CD4-positive, alpha-beta T cell treated with Interleukin-17A for 4 hours (primary cell): ENCODE measurements around the gene S100A2.
"Not testable (repeated sequence)": the region's sequence is repeated elsewhere in the genome, so short reads cannot be mapped to it uniquely, and the experiment has no call there.

Experiments
- DNase-seq: peaks from one replicate; pipeline ENCODE4 v3.0.0-alpha.2; 2020; ENCODE audit warnings: mixed read lengths

S100A2 gene

DNA sequence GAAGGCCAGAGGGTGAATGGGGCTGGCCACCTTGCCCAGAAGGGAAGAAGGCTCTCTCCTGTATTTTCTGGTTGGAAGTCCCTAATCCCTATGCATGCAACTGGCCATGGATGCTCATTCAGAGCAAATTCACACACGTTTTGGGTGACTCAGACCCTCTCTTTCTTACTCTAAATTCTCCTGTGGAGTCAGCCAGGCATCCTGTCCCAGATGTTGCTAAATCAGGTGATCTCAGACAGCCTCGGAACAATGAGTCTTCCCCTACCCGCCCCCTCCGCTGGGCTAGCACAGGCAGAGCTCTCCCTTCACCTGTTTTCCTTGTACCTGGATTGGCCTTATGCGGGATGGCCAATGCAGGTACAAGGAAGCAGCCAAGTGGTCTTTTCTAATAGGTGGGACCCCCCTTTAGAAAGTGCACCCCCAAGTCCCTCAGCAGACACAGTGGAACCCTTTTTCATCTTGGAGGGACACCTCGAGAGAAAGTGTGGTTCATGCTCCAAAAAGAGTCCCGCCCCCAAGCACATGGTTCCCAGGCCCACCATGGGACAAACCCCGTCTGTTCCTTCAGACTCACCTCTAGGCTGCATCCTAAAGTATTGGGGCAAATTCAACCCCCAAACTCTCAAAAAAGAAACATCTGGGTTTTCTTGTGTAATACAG lies 38.5 kb downstream of the S100A2 start:
- DNase-seq, result no peak

DNA sequence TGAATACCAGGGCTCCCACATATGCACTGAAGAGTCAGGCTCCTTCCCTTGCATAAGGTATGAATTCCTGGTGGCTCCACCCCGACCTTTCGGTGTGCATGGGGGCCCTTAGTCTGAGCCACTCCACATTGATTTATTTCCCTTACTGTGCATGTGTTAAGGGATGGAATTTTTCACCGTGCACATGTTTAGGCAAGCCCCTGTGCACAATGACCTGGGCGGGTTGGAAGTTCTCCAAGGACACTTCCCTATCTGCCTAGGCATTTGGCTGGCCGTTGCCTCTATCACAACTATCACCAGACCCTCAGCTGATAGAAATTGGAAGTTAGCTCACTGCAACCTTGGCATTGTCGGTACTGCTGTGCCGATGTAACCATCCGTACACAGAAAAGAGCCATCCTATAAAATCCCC lies 39.5 kb downstream of the S100A2 start:
- DNase-seq, result no peak

DNA sequence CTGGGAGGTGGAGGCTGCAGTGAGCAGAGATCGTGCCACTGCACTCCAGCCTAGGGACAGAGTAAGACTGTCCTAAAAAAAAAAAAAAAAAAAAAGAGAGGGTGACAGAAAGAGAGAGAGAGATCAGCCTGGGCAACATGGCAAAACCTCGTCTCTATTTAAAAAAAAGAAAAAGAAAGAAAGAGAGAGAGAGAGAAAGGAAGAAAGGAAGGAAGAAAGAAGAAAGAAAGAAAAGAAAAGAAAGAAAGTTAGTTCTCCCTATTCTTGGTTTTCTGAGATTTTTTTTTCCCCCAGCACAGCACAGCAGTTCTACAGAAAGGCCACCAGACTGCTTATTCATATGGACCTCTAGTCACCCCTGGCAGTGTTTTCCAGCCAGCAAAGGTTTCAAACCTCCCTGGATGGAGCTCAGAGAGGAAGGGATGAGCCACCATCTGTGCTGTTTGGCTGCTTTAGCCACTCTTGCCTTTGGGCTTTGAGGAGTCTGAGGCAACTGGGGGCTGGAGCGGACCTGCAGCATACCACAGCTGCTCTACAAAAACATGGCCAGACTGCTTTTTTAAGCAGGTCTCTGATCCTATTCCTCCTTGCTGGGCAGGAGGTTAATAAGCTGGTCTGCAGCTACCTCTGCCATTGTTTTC lies 40.4 kb downstream of the S100A2 start:
- DNase-seq, result no peak

DNA sequence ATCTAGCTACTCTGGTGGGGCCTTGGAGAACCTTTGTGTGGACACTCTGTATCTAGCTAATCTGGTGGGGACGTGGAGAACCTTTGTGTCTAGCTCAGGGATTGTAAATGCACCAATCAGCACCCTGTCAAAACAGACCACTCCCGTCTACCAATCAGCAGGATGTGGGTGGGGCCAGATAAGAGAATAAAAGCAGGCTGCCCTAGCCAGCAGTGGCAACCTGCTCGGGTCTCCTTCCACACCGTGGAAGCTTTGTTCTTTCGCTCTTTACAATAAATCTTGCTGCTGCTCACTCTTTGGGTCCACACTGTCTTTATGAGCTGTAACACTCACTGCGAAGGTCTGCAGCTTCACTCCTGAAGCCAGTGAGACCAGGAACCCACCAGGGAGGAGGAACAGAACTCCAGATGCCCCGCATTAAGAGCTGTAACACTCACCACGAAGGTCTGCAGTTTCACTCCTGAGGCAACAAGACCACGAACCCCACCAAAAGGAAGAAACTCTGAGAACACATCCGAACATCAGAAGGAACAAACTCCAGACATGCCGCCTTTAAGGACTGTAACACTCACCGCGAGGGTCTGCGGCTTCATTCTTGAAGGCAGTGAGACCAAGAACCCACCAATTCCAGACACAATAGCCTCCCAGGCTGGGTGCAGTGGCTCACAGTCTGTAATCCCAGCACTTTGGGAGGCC lies 43.1 kb downstream of the S100A2 start:
- not testable (repeated sequence) for DNase-seq

DNA sequence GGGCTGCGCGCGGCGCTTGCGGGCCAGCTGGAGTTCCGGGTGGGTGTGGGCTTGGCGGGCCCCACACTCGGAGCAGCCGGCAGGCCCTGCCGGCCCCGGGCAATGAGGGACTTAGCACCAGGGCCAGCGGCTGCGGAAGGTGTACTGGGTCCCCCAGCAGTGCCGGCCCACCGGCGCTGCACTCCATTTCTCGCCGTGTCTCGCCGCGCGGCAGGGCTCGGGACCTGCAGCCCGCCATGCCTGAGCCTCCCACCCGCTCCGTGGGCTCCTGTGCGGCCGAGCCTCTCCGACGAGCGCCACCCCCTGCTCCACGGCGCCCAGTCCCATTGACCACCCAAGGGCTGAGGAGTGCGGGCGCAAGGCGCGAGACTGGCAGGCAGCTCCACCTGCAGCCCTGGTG lies 43.8 kb downstream of the S100A2 start:
- DNase-seq, result not testable (repeated sequence)

DNA sequence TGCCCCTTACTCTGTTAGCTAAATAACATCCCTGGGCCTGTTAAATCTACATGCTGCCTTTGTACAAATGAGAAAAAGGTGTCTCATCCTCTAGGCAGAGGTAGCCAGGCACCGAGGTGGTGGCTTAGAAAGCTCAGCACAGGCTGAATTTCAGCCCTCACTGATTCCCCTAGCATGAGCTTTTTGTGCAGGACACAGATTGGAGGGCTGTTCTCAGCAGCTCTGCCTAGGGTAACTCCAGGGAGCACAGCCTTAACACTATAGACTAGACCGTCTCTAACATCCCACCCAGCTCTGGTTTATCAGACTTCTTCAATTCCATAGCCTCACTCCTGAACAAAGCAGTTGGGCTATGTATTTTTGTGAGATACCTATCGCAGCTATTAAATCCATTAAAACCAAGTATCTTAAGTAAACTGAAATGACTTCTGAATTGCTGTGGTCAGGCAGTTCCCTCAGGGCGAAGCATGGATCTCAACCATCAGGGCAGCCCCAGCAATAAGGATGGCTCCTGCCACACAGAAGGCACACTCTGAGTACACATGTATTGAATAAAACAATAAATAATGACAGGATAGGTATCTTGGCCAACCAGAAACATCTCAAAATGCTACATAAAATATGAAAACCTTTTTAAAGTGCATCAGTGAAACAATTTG lies 44.7 kb downstream of the S100A2 start:
- no peak for DNase-seq

DNA sequence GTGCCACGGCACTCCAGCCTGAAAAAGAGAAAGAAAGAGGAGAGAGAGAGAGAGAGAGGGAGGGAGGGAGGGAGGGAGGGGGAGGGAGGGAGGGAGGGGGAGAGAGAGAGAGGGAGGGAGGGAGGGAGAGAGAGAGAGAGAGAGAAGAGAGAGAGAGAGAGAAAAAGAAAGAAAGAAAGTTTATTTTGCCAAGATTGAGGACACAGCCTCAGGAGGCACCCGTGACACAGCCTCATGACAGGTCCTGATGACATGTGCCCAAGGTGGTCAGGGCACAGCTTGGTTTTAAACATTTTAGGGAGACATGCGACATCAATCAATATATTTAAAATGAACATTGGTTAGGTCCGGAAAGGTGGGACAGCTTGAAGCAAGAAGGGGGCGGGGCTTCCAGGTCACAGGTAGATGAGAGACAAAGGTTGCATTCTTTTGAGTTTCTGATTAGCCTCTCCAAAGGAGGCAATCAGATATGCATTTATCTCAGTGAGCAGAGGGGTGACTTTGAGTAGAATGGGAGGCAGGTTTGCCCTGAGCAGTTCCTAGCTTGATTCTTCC lies 45.4 kb downstream of the S100A2 start:
- DNase-seq, result not testable (repeated sequence)

DNA sequence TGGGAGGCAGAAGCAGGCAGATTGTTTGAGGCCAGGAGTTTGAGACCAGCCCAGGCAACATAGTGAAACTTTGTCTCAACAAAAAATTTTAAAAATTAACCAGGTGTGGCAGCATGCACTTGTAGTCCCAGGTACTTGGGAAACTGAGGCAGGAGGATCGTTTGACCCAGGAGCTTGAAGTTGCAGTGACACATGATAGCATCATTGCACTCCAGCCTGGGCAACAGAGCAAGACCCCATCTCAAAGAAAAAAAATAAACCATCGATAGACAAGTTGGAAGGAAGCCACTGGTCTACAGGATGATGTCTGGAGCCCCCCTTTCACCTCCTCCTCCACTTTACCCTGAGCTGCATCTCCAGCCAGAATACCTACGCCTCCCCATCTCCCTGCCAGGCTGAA lies 46.4 kb downstream of the S100A2 start:
- no peak for DNase-seq

DNA sequence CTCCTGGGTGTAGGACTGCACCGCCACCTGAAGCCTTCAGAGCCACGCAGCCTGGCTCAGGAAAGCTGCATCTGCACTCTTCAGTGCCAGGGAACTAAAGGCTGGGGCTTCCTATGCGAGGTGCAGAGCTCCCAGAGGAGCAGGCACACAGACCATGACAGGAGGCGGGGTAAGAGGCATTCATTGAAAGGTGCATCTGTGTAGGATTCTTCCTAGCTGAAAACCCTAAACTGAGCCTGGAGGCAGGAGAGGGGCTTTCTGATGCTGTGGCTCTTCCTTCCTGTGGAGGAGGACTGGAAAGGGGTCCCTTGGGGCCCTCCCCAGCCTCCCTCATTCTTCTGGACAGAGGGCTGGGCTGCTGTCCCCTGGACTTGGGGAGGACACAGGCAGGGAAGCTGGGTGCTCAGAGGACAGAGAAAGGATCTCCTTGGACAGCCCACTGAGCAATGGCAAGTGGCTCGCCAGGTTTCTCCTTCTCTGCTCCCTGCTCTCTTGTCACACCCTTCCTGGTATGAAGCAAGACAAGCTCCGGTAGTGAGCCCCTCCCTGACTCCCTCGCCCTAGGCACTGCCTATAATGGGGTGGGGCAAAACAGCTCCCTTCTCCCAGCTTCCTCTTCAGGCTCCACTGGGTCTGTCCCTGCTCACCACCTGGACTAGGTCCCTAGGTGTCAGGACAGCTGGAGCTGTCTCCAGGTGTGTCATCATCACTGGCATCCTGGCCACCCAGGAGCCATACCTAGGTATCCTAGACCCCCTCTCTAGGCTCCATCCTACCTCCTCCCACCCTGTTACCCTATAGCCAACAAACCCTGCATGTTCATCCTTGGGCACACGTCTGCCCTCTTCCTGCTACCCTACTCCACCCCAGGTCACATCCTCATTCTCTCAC lies 49.9 kb downstream of the S100A2 start:
- DNase-seq, result no peak

DNA sequence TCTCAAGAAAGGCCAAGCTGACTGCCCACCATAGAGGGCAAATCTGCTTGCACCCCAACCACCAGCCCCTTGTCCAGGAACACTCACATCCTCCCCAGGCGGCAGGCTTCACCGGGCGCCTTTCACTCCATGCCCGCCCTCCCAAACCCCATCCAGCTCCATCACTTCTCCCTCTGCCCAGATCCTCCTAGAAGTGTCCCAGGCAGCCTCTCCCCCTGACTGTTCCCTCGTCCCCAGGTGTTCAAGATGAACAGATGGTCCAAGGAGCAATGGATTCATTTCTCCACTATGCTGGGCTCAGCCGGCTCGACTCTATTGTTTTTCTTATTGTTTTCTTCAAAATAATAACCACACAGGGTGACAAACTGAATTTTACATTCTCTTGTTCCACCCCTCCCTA lies 52.0 kb downstream of the S100A2 start:
- no peak for DNase-seq

DNA sequence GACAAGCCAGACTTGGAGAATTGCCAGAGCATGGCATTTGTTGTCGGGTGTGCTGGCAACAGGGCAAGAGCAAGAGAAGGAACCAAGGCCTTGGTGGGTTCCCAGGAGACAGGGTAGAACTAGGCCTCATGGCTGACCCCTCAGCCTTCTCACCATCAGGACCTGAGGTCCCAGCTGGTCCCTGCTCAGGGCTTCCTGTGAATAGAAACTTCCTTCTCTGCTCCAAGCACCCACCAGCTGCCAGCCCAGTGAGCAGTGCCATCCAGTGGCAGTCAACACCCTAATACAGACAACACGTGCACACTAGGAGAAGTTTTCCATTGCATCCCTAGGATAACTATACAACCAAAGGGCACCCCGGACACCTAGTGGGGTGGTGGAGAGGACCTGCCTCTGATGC lies 52.6 kb downstream of the S100A2 start:
- DNase-seq, result no peak
